ENCODE data around the gene SREBF1.

- TF ChIP-seq, protein P1, sequence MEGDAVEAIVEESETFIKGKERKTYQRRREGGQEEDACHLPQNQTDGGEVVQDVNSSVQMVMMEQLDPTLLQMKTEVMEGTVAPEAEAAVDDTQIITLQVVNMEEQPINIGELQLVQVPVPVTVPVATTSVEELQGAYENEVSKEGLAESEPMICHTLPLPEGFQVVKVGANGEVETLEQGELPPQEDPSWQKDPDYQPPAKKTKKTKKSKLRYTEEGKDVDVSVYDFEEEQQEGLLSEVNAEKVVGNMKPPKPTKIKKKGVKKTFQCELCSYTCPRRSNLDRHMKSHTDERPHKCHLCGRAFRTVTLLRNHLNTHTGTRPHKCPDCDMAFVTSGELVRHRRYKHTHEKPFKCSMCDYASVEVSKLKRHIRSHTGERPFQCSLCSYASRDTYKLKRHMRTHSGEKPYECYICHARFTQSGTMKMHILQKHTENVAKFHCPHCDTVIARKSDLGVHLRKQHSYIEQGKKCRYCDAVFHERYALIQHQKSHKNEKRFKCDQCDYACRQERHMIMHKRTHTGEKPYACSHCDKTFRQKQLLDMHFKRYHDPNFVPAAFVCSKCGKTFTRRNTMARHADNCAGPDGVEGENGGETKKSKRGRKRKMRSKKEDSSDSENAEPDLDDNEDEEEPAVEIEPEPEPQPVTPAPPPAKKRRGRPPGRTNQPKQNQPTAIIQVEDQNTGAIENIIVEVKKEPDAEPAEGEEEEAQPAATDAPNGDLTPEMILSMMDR (IDR thresholded peaks at IDR 0.05), result no peak
- TF ChIP-seq POLR2A (IDR thresholded peaks at IDR 0.05), result no peak
These were observed 10.5 kb downstream of the SREBF1 start for GRCh38 chr17:17826342-17826713.
